Mucosa of rectum (tissue), 2 donors: ENCODE results near the gene MAPKBP1.

Source experiments
- H3K27ac ChIP-seq, 2 donors: one replicate each; pipeline ENCODE4 v1.7.0; 2013; ENCODE audit warnings: inconsistent platforms in 2 of 2, low read depth in 2 of 2, low read length in 2 of 2
- H3K27me3 ChIP-seq, 2 donors: one replicate each; pipeline ENCODE4 v1.7.0; 2013; ENCODE audit warnings: low read length in 2 of 2; ENCODE audit not compliant: control insufficient read depth in 2 of 2, insufficient read depth in 2 of 2
- H3K36me3 ChIP-seq, 2 donors: one replicate each; pipeline ENCODE4 v1.7.0; 2013; ENCODE audit warnings: low read length in 2 of 2; ENCODE audit not compliant: control insufficient read depth in 2 of 2, insufficient read depth in 2 of 2
- H3K4me1 ChIP-seq, 2 donors: one replicate each; pipeline ENCODE4 v1.7.0; 2013; ENCODE audit warnings: low read length in 2 of 2, mild to moderate bottlenecking in 1 of 2; ENCODE audit not compliant: control insufficient read depth in 2 of 2, insufficient read depth in 2 of 2
- H3K4me3 ChIP-seq, 2 donors: one replicate each; pipeline ENCODE4 v1.7.0; 2013; ENCODE audit warnings: low read length in 2 of 2
- H3K9ac ChIP-seq, 2 donors: one replicate each; pipeline ENCODE4 v1.7.0; 2013; ENCODE audit warnings: low read length in 2 of 2, low read depth in 1 of 2, mild to moderate bottlenecking in 1 of 2
- H3K9me3 ChIP-seq, 2 donors: one replicate each; pipeline ENCODE4 v1.7.0; 2013; ENCODE audit warnings: low read length in 2 of 2; ENCODE audit not compliant: control insufficient read depth in 2 of 2
- donor health status: healthy.
- donor health status: Normal muscosa, but diverticular disease.

MAPKBP1 gene

DNA sequence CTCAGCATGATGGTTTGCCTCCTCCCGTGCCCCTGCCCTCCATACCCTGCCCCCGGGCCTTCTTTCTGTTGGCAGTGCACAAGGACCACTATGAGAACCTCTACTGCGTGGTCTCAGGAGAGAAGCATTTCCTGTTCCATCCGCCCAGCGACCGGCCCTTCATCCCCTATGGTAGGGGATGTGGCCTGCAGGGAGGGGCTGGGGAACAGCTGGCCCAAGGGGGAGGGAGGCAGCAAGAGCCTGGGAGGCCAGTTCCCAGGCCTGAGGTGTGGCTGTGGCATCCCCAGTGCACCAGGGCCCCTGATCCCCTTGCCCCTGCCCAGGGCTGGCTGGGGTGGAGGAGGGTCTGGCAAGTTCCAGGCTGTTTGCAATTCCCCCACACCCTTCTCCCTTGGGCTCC, 61.8 kb downstream of the MAPKBP1 start:
- Histone ChIP-seq H3K9ac (no peak overlapping the region), H3K27ac (no peak overlapping the region), H3K4me3 (no peak overlapping the region), H3K27me3 (no peaks in the 10 kb centered on the region), H3K9me3 (no peaks in the 10 kb centered on the region), H3K36me3 (peaks cover 4 to 20% of the 10 kb centered on the region in 2 donors), H3K4me1 (peaks cover 5 to 15% of the 10 kb centered on the region in 2 donors)

DNA sequence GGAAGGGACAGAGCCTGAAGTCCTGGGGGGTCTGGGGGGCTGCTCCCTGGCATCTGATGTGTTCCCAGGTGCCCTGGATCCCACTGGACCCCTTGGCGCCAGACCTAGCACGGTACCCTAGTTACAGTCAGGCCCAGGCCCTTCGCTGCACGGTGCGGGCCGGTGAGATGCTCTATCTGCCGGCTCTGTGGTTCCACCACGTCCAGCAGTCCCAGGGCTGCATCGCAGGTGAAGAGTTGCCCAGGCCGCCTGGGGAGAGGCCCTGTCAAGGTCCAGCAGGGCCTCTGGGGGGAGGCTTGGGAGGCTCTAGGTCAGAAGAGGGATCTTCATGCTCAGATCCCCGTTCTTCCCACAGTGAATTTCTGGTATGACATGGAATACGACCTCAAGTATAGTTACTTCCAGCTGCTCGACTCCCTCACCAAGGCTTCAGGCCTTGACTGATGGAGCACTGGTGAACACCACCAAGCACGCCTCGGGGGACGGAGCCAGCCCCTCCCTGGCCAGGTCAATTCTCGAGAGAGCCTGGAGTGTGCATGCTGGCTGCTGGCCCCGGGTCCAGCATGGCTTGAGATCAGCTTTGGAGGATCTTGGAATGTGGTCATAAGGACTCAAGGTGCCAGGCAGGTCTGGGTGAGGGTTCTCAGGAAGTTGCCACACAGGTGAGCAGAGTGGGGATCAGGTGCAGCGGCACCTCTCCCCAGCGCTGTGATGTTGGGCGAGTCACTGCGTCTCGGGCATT, 62.6 kb downstream of the MAPKBP1 start:
- H3K9me3 ChIP-seq = no peaks in the 10 kb centered on the region
- peaks cover 4 to 16% of the 10 kb centered on the region in 2 donors for H3K36me3 ChIP-seq
- H3K4me3 ChIP-seq = no peak overlapping the region
- H3K27me3 ChIP-seq = no peaks in the 10 kb centered on the region
- no peak overlapping the region for H3K27ac ChIP-seq
- H3K9ac ChIP-seq = no peak overlapping the region
- peaks cover 5 to 15% of the 10 kb centered on the region in 2 donors for H3K4me1 ChIP-seq

- H3K27me3 ChIP-seq = no peaks in the 10 kb centered on the region
- H3K27ac ChIP-seq = peak within 1 kb of the TSS; percentile 43 to 63
- peaks cover 5 to 12% of the 10 kb centered on the region in 2 donors for H3K4me1 ChIP-seq
- H3K4me3 ChIP-seq = no peak within 1 kb of the TSS
- H3K36me3 ChIP-seq = peaks cover 4 to 10% of the 10 kb centered on the region in 2 donors
- peak within 1 kb of the TSS in 1 of 2 donors; percentile 42 for H3K9ac ChIP-seq
- H3K9me3 ChIP-seq = no peaks in the 10 kb centered on the region
Observed at GRCh38 chr15:41838400-41838897, 64.2 kb downstream of the MAPKBP1 start, which contains the start of gene PLA2G4B. Gene PLA2G4B (plus strand): TSS chr15:41838847. CDS start chr15:41838914, 67 bp downstream.

GRCh38 chr15:41839781-41840491, 65.7 kb downstream of the MAPKBP1 start:
- Histone ChIP-seq H3K9me3 (no peaks in the 10 kb centered on the region), H3K9ac (no peak overlapping the region), H3K27ac (no peak overlapping the region), H3K36me3 (peaks cover 7 to 12% of the 10 kb centered on the region in 2 donors), H3K27me3 (no peaks in the 10 kb centered on the region), H3K4me1 (peaks cover 5 to 12% of the 10 kb centered on the region in 2 donors), H3K4me3 (no peak overlapping the region)

DNA sequence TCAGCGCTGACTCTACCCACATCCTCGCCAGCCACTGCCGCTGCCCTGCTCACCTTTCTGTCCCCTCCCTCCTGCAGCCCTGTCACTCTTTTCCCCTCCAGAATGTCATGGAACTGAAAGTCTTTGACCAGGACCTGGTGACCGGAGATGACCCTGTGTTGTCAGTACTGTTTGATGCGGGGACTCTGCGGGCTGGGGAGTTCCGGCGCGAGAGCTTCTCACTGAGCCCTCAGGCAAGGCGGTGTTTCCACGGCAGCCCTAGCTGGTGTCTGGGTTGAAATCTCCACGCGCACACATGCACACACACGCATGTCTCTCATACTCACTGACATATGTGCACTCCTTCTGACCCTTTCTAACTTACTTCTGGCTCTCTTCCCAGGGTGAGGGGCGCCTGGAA, 66.4 kb downstream of the MAPKBP1 start:
- Histone ChIP-seq H3K36me3 (peaks cover 7 to 14% of the 10 kb centered on the region in 2 donors), H3K9me3 (no peaks in the 10 kb centered on the region), H3K27me3 (no peaks in the 10 kb centered on the region), H3K9ac (no peak overlapping the region), H3K27ac (no peak overlapping the region), H3K4me3 (no peak overlapping the region), H3K4me1 (peaks cover 5 to 12% of the 10 kb centered on the region in 2 donors)

DNA sequence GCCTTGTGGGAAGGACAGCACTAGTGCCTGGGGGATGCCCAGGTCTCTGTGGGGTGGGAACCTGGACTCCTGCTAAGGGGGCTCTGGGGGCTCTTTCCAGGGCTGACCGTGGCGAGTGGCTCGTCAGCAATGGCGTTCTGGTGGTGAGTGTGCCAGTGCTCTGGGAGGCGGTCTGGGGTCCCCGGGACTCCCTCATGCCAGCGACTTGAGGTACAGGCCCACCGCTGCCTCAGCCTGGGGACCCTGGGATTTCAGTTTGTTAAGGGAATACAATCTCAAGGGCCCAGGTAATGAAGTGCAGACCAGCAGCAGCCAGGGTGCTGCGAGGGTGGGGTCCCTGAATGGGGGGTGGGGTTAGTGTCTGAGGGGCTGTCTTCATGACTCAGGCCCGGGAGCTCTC, 66.8 kb downstream of the MAPKBP1 start:
- Histone ChIP-seq H3K9ac (no peak overlapping the region), H3K4me3 (no peak overlapping the region), H3K4me1 (peaks cover 5 to 12% of the 10 kb centered on the region in 2 donors), H3K36me3 (peaks cover 7 to 15% of the 10 kb centered on the region in 2 donors), H3K27me3 (no peaks in the 10 kb centered on the region), H3K9me3 (no peaks in the 10 kb centered on the region), H3K27ac (no peak overlapping the region)

GRCh38 chr15:41842229-41842628, 67.9 kb downstream of the MAPKBP1 start:
- H3K4me1 ChIP-seq = peaks cover 5 to 12% of the 10 kb centered on the region in 2 donors
- H3K9ac ChIP-seq = no peak overlapping the region
- H3K36me3 ChIP-seq = peaks cover 12 to 20% of the 10 kb centered on the region in 2 donors
- H3K27ac ChIP-seq = no peak overlapping the region
- no peaks in the 10 kb centered on the region for H3K9me3 ChIP-seq
- no peak overlapping the region for H3K4me3 ChIP-seq
- H3K27me3 ChIP-seq = no peaks in the 10 kb centered on the region

DNA sequence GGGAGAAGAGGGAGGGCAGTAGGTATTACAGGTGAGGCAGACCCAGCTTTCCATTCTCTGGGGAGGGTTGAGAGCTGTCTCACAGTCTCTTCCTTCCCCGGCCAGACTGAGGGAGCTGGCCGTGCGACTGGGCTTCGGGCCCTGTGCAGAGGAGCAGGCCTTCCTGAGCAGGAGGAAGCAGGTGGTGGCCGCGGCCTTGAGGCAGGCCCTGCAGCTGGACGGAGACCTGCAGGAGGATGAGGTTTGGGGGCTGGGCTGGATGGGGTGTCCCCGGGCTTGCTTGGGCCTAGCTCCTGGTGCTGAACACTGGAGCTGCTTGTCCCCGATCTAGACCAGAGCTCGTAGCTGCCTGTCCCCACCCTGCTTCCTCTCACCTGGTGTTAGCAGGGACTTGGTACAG, 69.3 kb downstream of the MAPKBP1 start:
- Histone ChIP-seq H3K4me1 (peaks cover 3 to 4% of the 10 kb centered on the region in 2 donors), H3K27me3 (no peaks in the 10 kb centered on the region), H3K9ac (no peak overlapping the region), H3K4me3 (no peak overlapping the region), H3K36me3 (peaks cover 24 to 29% of the 10 kb centered on the region in 2 donors), H3K27ac (no peak overlapping the region), H3K9me3 (no peaks in the 10 kb centered on the region)

DNA sequence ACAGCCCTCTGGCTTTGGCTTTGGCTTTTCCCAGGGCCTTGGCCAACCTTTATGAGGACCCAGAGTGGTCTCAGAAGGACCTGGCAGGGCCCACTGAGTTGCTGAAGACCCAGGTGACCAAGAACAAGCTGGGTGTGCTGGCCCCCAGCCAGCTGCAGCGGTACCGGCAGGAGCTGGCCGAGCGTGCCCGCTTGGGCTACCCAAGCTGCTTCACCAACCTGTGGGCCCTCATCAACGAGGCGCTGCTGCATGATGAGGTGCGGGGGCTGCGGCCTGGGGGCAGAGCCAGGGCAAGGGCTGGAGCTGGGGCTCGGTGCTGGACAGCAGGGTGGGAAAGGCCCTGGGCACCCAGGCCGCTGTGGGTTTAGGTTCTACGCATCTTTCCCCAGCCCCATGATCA, 70.5 kb downstream of the MAPKBP1 start:
- peaks cover 25 to 29% of the 10 kb centered on the region in 2 donors for H3K36me3 ChIP-seq
- no peak overlapping the region for H3K27ac ChIP-seq

GRCh38 chr15:41847206-41847605, 72.9 kb downstream of the MAPKBP1 start:
- peaks cover 21 to 25% of the 10 kb centered on the region in 2 donors for H3K36me3 ChIP-seq
- H3K27ac ChIP-seq = no peak overlapping the region

More for the DNA sequence above, 70.5 kb downstream of the MAPKBP1 start:
- Histone ChIP-seq H3K9me3 (no peaks in the 10 kb centered on the region), H3K4me1 (no peaks in the 10 kb centered on the region), H3K27me3 (no peaks in the 10 kb centered on the region), H3K4me3 (no peak overlapping the region), H3K9ac (no peak overlapping the region)

More at GRCh38 chr15:41847206-41847605, 72.9 kb downstream of the MAPKBP1 start:
- Histone ChIP-seq H3K9ac (no peak overlapping the region), H3K27me3 (no peaks in the 10 kb centered on the region), H3K4me3 (no peak overlapping the region), H3K9me3 (no peaks in the 10 kb centered on the region), H3K4me1 (no peaks in the 10 kb centered on the region)
